RWPE1 (cell line): ENCODE results near the gene THOC2.

Experiments used
- CTCF ChIA-PET: fragments of 350-600 bp; sonication (Branson Sonifier 250); formaldehyde crosslinking; extraction: SDS; loops from one replicate; lab custom pipeline; 2021; lab: Yijun Ruan, JAX
- POLR2A ChIA-PET: fragments of 400-600 bp; formaldehyde crosslinking; extraction: SDS; loops from one replicate; lab custom pipeline; 2020; ENCODE audit warnings: antibody characterized with exemption; ENCODE audit not compliant: low non-redundant PET; lab: Yijun Ruan, JAX
- DNase-seq: peaks from one replicate; pipeline ENCODE4 v3.0.0; 2012; ENCODE audit warnings: low spot score
- H3K27ac ChIP-seq: fragments of 450-650 bp; 2 replicates; pipeline ENCODE4 v1.5.1; 2017
- CTCF ChIP-seq: fragments of 450-650 bp; conservative IDR thresholded peaks from 2 replicates; pipeline ENCODE4 v1.5.1; 2017; ENCODE audit warnings: low read depth, mild to moderate bottlenecking

The THOC2 gene

DNA sequence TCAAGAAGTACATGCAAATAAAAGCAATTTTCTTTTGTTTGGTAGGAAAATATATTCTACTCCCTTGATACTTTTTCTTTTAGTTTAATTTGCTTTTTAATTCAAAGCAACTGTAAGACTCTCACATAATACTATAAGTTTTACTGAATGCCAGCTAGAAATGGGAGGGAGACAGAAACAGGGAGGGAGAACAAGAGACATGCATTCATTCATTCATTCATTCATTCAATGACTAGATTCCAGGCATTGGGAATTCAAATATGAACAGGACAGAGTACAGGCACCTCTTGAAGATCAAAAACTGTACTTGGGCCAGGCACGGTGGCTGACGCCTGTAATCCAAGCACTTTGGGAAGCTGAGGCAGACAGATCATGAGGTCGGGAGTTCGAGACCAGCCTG lies 85.6 kb downstream of the THOC2 start:
- H3K27ac ChIP-seq = no peak overlapping the region
- ChIA-PET POLR2A (no interaction called here), CTCF (interaction anchor here (0.6 kb wide), 1 partner anchor 179 kb away, joined by 3 read pairs; no protein-coding TSS in a partner anchor)
- no peak for TF ChIP-seq CTCF
- no peak for DNase-seq

DNA sequence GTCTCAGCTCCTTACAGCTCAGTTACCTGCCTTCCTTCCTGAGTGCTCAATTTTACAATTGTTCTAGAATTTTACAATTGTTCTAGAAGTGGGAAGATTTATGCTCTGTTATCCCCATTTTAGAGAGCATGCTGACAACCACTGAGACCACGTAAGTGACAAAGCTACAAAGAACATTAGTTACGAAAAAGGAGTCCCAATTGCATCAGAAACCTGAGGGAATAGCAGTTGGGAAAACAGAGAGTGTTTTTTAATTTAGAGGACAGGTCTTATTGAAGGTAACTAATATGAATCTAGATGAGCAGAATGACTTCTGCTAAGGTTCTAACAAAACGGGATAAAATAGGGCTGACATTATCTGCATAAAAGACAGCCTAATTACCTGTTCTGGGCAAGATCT lies 103.3 kb downstream of the THOC2 start:
- DNase-seq = no peak
- TF ChIP-seq CTCF = no peak
- ChIA-PET POLR2A (no interaction called here), CTCF (no interaction called here)
- no peak overlapping the region for H3K27ac ChIP-seq

DNA sequence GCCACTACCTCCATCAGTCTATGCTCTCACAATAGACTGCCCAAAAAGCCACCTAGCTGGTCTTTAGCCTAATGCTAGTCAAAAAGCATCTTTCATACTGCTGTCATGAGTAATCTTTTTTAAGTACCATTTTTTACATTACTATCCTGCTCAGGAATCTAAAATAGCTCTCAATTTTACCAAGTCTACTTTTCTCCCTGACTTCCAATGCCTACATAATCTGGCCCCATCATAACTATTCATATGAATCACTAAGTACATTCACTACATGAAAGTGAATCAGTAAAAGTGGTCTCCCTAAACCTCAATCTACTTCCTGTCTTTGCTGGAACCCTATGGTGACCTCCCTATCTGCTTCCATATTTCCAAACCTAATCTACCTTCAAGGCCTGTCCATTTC lies 105.9 kb downstream of the THOC2 start:
- POLR2A ChIA-PET = no interaction called here

GRCh38 chrX:123625952-123626351 lies 106.9 kb downstream of the THOC2 start:
- TF ChIP-seq CTCF = no peak
- DNase-seq = no peak
- no peak overlapping the region for H3K27ac ChIP-seq
- POLR2A ChIA-PET = no interaction called here
- CTCF ChIA-PET = no interaction called here

More for the DNA sequence above, 105.9 kb downstream of the THOC2 start:
- DNase-seq = no peak
- CTCF ChIA-PET = no interaction called here
- no peak overlapping the region for H3K27ac ChIP-seq
- no peak for TF ChIP-seq CTCF

GRCh38 chrX:123625477-123625876 lies 107.4 kb downstream of the THOC2 start:
- ChIA-PET CTCF (interaction anchor here (0.6 kb wide), 1 partner anchor 39 kb away, joined by 4 read pairs; no protein-coding TSS in a partner anchor), POLR2A (no interaction called here)
- H3K27ac ChIP-seq = no peak overlapping the region
- TF ChIP-seq CTCF = no peak
- DNase-seq = no peak

GRCh38 chrX:123617007-123617406 lies 115.8 kb downstream of the THOC2 start:
- POLR2A ChIA-PET = no interaction called here
- TF ChIP-seq CTCF = no peak
- DNase-seq = no peak
- no peak overlapping the region for H3K27ac ChIP-seq
- CTCF ChIA-PET = no interaction called here

DNA sequence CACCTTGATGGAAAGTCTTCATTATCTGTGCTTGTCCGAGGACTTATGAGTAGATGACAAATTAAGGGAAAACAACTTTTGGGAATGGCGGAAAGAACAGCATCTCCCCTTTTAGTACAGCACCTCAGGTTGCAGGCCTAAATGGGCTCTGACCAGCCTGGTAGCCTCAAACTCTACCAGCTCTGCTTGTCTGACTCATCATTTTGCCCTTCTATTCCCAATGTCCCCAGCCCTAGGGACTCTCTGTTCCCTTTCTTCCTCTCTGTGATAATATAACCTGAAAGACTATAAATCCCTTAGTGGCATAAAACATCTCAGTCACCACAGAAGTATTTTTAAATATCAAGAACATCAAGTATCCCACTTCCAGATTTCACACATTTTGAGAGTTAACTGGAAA lies 121.9 kb downstream of the THOC2 start:
- no peak for TF ChIP-seq CTCF

More for the DNA sequence above, 121.9 kb downstream of the THOC2 start:
- ChIA-PET POLR2A (no interaction called here), CTCF (no interaction called here)
- H3K27ac ChIP-seq = no peak overlapping the region
- DNase-seq = no peak
